Brain microvascular endothelial cell (primary cell): Measurements from ENCODE around the gene PROCR.

ENCODE experiments used
- DNase-seq: peaks from one replicate; pipeline ENCODE4 v3.0.0-alpha.2; 2020
- H3K27ac ChIP-seq: fragments of 250-450 bp; sonication (Bioruptor Pico); 2 replicates; pipeline ENCODE4 v1.5.1; 2020; ENCODE audit warnings: mild to moderate bottlenecking, moderate library complexity
- H3K27me3 ChIP-seq: fragments of 250-450 bp; sonication (Bioruptor Pico); replicated peaks from 2 replicates; pipeline ENCODE4 v1.5.1; 2020; ENCODE audit warnings: mild to moderate bottlenecking
- H3K36me3 ChIP-seq: fragments of 250-450 bp; sonication (Bioruptor Pico); replicated peaks from 2 replicates; pipeline ENCODE4 v1.5.1; 2020; ENCODE audit warnings: mild to moderate bottlenecking
- H3K4me3 ChIP-seq: 2 replicates; pipeline ENCODE4 v1.5.1; 2011; ENCODE audit warnings: low read depth, mild to moderate bottlenecking, control low read depth, low read length, moderate library complexity
- in situ Hi-C: cut with HindIII; loops from 2 replicates; pipeline ENCODE4 v1.10.0; 2017; ENCODE audit warnings: low sequenced_read_pairs, low pct_ligation_motif_present
- TF ChIP-seq, protein P1 (sequence below): IDR thresholded peaks from 2 replicates; pipeline ENCODE4 v1.5.1; 2011; ENCODE audit warnings: low read depth, mild to moderate bottlenecking, moderate library complexity, low read length, control low read depth, inconsistent platforms; ENCODE audit errors: missing control alignments

The PROCR gene

DNA sequence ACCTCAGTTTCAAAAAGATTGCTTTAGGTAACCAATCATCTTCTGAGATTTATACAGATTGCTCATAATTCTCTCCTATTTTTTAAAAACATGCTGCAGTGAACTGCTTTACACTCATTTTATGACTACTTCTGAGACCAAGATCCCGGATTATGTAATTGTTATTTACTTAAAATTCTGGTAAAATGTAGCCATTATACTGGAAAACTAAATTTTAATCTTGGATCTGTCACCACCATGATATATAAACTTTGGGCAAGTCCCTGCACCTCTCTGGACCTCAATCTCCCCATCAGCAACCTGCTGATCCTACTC is 477 bp upstream of the PROCR start:
- Histone ChIP-seq H3K4me3 (peak overlapping the region; percentile 56), H3K27me3 (no peaks in the 10 kb centered on the region), H3K27ac (no peak overlapping the region), H3K36me3 (peaks cover 5% of the 10 kb centered on the region)
- in situ Hi-C loops = no loop called here
- DNase-seq = no peak
- TF ChIP-seq, protein P1, sequence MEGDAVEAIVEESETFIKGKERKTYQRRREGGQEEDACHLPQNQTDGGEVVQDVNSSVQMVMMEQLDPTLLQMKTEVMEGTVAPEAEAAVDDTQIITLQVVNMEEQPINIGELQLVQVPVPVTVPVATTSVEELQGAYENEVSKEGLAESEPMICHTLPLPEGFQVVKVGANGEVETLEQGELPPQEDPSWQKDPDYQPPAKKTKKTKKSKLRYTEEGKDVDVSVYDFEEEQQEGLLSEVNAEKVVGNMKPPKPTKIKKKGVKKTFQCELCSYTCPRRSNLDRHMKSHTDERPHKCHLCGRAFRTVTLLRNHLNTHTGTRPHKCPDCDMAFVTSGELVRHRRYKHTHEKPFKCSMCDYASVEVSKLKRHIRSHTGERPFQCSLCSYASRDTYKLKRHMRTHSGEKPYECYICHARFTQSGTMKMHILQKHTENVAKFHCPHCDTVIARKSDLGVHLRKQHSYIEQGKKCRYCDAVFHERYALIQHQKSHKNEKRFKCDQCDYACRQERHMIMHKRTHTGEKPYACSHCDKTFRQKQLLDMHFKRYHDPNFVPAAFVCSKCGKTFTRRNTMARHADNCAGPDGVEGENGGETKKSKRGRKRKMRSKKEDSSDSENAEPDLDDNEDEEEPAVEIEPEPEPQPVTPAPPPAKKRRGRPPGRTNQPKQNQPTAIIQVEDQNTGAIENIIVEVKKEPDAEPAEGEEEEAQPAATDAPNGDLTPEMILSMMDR = no peak

DNA sequence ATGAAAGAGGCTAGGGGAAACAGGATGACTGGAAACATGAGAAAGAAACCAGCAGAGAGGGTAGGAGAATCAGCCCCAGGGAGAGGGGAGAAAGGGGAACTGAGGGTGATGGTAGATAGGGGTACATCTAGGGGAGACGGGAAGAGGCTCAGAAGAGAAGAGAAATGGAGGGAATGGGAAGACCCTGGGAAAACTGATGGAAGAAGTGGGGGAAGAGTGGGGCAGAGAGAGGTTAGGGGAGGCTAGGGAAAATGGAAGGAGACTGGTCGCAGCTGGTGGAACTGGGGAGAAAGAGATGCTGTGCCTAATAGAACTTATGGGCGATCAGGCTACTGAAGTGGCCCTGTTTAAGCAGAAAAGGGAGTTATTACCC is 548 bp downstream of the PROCR start:
- Histone ChIP-seq H3K36me3 (peaks cover 11% of the 10 kb centered on the region), H3K27ac (no peak overlapping the region), H3K4me3 (peak overlapping the region; percentile 56), H3K27me3 (no peaks in the 10 kb centered on the region)
- TF ChIP-seq, protein P1 = no peak
- in situ Hi-C loops = no loop called here
- no peak for DNase-seq

- no peak for DNase-seq
- Histone ChIP-seq H3K36me3 (peaks cover 14% of the 10 kb centered on the region), H3K27ac (no peak overlapping the region), H3K27me3 (no peaks in the 10 kb centered on the region), H3K4me3 (no peak overlapping the region)
- in situ Hi-C loops = no loop called here
- TF ChIP-seq, protein P1 = no peak
Observed at GRCh38 chr20:35173576-35174192, 1.8 kb downstream of the PROCR start.

DNA sequence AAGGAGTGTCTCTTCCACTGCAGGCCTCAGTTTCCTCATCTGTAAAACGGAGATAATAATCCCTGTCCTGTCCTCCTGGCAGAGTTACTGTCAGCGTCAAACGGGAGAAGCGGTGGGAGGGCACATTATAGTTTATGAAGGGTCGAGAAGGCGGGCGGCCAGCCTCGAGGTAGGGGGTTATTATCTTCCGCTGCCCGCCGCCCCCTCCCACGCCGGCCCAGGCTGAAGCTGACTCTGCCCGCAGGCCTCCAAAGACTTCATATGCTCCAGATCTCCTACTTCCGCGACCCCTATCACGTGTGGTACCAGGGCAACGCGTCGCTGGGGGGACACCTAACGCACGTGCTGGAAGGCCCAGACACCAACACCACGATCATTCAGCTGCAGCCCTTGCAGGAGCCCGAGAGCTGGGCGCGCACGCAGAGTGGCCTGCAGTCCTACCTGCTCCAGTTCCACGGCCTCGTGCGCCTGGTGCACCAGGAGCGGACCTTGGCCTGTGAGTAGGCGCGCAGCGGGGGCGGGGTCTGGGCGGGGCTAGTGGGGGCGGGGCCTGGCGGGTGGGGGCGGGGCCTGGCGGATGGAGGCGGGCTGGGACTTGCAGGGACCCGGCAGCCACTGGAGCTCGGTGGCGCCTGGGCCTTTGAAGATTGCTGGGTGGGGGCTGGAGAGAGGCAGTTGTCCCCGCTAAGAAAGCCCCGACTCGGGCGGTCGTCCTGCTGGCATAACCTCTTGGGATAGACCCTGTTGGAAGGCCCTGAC is 2.8 kb downstream of the PROCR start:
- H3K27ac ChIP-seq = no peak overlapping the region
- no peaks in the 10 kb centered on the region for H3K27me3 ChIP-seq
- TF ChIP-seq, protein P1 = no peak
- in situ Hi-C loops = no loop called here
- DNase-seq = no peak
- peak overlapping the region; percentile 24 for H3K4me3 ChIP-seq
- H3K36me3 ChIP-seq = peaks cover 14% of the 10 kb centered on the region

DNA sequence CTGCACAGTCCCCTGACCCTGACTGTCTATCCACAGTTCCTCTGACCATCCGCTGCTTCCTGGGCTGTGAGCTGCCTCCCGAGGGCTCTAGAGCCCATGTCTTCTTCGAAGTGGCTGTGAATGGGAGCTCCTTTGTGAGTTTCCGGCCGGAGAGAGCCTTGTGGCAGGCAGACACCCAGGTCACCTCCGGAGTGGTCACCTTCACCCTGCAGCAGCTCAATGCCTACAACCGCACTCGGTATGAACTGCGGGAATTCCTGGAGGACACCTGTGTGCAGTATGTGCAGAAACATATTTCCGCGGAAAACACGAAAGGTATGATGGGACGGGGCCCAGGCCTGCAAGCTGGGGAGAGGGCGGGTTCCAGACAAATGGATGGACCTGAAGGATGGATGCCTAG is 4.3 kb downstream of the PROCR start:
- H3K27me3 ChIP-seq = no peaks in the 10 kb centered on the region
- H3K36me3 ChIP-seq = peaks cover 14% of the 10 kb centered on the region
- in situ Hi-C loops = no loop called here
- DNase-seq = no peak
- TF ChIP-seq, protein P1 = no peak
- H3K4me3 ChIP-seq = no peak overlapping the region
- H3K27ac ChIP-seq = no peak overlapping the region
